Measurements from ENCODE around the gene MAPRE2.

DNA sequence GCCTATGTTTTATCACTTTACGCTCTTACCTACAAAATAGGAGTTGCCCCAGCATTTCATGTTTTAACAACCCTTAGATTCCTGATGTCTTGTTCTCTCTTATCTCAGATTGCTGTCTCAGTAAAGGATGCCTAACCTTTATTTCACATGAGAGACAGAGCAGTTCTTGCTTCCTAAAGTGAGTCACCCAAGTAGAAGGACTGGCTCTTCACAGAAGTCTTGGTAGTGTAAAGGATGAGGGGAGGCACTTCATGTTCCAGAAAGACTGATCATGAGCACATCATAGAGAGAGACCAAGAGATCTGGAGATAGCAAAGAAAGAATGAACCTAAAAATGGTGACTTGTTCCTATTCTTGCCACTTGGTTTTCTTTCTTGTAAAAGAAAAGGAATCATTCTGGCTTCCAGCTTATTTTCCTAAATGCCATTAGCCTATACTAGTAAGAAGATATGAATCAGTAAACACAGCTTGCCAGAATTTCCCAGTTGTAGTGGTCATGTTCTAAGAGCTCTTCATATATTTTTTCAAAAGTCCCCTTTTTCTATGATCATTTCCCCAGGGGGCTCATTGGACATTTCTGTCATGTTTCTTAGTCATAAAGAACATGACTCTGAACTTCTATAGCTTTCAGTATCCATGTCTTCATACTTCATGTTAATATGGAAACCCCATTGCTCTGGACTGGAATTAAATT, 54.9 kb downstream of the MAPRE2 start:
- TF ChIP-seq, protein P1, sequence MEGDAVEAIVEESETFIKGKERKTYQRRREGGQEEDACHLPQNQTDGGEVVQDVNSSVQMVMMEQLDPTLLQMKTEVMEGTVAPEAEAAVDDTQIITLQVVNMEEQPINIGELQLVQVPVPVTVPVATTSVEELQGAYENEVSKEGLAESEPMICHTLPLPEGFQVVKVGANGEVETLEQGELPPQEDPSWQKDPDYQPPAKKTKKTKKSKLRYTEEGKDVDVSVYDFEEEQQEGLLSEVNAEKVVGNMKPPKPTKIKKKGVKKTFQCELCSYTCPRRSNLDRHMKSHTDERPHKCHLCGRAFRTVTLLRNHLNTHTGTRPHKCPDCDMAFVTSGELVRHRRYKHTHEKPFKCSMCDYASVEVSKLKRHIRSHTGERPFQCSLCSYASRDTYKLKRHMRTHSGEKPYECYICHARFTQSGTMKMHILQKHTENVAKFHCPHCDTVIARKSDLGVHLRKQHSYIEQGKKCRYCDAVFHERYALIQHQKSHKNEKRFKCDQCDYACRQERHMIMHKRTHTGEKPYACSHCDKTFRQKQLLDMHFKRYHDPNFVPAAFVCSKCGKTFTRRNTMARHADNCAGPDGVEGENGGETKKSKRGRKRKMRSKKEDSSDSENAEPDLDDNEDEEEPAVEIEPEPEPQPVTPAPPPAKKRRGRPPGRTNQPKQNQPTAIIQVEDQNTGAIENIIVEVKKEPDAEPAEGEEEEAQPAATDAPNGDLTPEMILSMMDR (IDR thresholded peaks at IDR 0.05; ENCODE audit: low read length): no peak
- no peak for TF ChIP-seq EZH2phosphoT487 (IDR thresholded peaks at IDR 0.05; ENCODE audit: low read length)
